BLaER1 treated with 17β-estradiol and CSF1 and Interleukin-3, amounts not matched to agents 10 nM and 100 nM (cell line): ENCODE measurements around the gene KNL1.

Source experiments
- H3K27ac ChIP-seq, 11 experiments: shearing (Covaris generic); formaldehyde crosslinking; 2 replicates each; pipeline ENCODE4 v1.8.1; 2022
- H3K27me3 ChIP-seq, 11 experiments: shearing (Covaris generic); formaldehyde crosslinking; 2 replicates each; pipeline ENCODE4 v1.8.1; 2022
- H3K36me3 ChIP-seq, 11 experiments: shearing (Covaris generic); formaldehyde crosslinking; 2 replicates each; pipeline ENCODE4 v1.8.1; 2022
- H3K4me1 ChIP-seq, 10 experiments: shearing (Covaris generic); formaldehyde crosslinking; 2 replicates each; pipeline ENCODE4 v1.8.1; 2022
- H3K4me2 ChIP-seq, 11 experiments: shearing (Covaris generic); formaldehyde crosslinking; 2 replicates each; pipeline ENCODE4 v1.8.1; 2022
- H3K4me3 ChIP-seq, 10 experiments: shearing (Covaris generic); formaldehyde crosslinking; 2 replicates each; pipeline ENCODE4 v1.8.1; 2022
- H3K9ac ChIP-seq, 11 experiments: shearing (Covaris generic); formaldehyde crosslinking; 2 replicates each; pipeline ENCODE4 v1.8.1; 2022
- H3K9me3 ChIP-seq, 11 experiments: shearing (Covaris generic); formaldehyde crosslinking; replicated peaks in 1 of 11; 2 replicates each; pipeline ENCODE4 v1.8.1; 2022
- H4K20me1 ChIP-seq, 11 experiments: shearing (Covaris generic); formaldehyde crosslinking; 2 replicates each; pipeline ENCODE4 v1.8.1; 2022
- Cebpa-rat ChIP-seq, 11 experiments: shearing (Covaris generic); IDR thresholded peaks; 2 replicates each; pipeline ENCODE4 v1.8.1; 2022

KNL1 gene

GRCh38 chr15:40594429-40594836 lies 384 bp downstream of the KNL1 start:
- Histone ChIP-seq H3K9me3 (no peaks in the 10 kb centered on the region), H3K9ac (peak overlapping the region; percentile 84 to 97 (median 91)), H4K20me1 (peaks cover 0 to 4% (median 0%) of the 10 kb centered on the region in 11 experiments; a peak in 2 of 22 replicates), H3K27ac (peak overlapping the region in 10 of 11 experiments; percentile 88 to 99 (median 92); a peak in 20 of 22 replicates), H3K4me2 (peak overlapping the region; percentile 74 to 94 (median 87)), H3K4me1 (peaks cover 10 to 37% (median 31%) of the 10 kb centered on the region in 10 experiments), H3K36me3 (peaks cover 0 to 17% (median 5%) of the 10 kb centered on the region in 11 experiments; a peak in 7 of 22 replicates), H3K4me3 (peak overlapping the region; percentile 59 to 94 (median 83)), H3K27me3 (no peaks in the 10 kb centered on the region)
- TF ChIP-seq Cebpa-rat (IDR thresholded peaks at IDR 0.05): no peak

- peak overlapping the region; percentile 59 to 94 (median 83) for H3K4me3 ChIP-seq
- no peaks in the 10 kb centered on the region for H3K27me3 ChIP-seq
- peaks cover 10 to 33% (median 28%) of the 10 kb centered on the region in 10 experiments for H3K4me1 ChIP-seq
- peaks cover 0 to 18% (median 11%) of the 10 kb centered on the region in 11 experiments; a peak in 8 of 22 replicates for H3K36me3 ChIP-seq
- H3K4me2 ChIP-seq: peak overlapping the region; percentile 74 to 94 (median 87)
- peaks cover 0 to 4% (median 0%) of the 10 kb centered on the region in 11 experiments; a peak in 2 of 22 replicates for H4K20me1 ChIP-seq
- TF ChIP-seq Cebpa-rat (IDR thresholded peaks at IDR 0.05): no peak
- H3K9ac ChIP-seq: peak overlapping the region; percentile 84 to 97 (median 91); a peak in 21 of 22 replicates
- H3K9me3 ChIP-seq: no peaks in the 10 kb centered on the region
- H3K27ac ChIP-seq: peak overlapping the region in 10 of 11 experiments; percentile 88 to 99 (median 92); a peak in 14 of 22 replicates
Observed at GRCh38 chr15:40595219-40595618, 1.2 kb downstream of the KNL1 start.

DNA sequence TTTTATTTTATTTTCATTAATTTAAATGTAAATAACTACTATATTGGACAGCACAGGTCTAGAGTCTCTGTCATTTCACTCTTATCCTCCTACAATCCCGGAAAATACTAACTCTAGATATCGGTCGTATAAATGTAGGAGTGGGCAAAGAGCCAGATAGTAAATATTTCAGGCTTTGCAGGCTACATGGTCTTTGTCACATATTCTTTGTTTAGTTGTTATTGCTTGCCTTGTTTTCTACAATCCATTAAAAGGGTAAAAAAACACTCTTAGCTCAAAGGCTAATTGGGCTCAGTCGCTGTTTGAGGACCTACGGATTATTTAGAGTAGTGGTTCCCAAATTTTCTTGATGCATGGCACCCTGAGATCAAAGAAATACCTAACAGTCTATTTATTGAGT lies 1.7 kb downstream of the KNL1 start:
- peaks cover 0 to 4% (median 0%) of the 10 kb centered on the region in 11 experiments; a peak in 2 of 22 replicates for H4K20me1 ChIP-seq
- peak overlapping the region; percentile 74 to 94 (median 87); a peak in 21 of 22 replicates for H3K4me2 ChIP-seq
- H3K9me3 ChIP-seq: peaks cover 0 to 4% (median 1%) of the 10 kb centered on the region in 11 experiments; a peak in 8 of 22 replicates
- no peak for TF ChIP-seq Cebpa-rat (IDR thresholded peaks at IDR 0.05)
- no peak overlapping the region for H3K27ac ChIP-seq
- no peaks in the 10 kb centered on the region for H3K27me3 ChIP-seq
- peaks cover 0 to 22% (median 11%) of the 10 kb centered on the region in 11 experiments; a peak in 11 of 22 replicates for H3K36me3 ChIP-seq
- H3K4me3 ChIP-seq: peak overlapping the region in 9 of 10 experiments; percentile 72 to 94 (median 83); a peak in 10 of 20 replicates
- H3K4me1 ChIP-seq: peaks cover 10 to 29% (median 24%) of the 10 kb centered on the region in 10 experiments
- peak overlapping the region in 5 of 11 experiments; percentile 89 to 97 (median 92); a peak in 7 of 22 replicates for H3K9ac ChIP-seq

DNA sequence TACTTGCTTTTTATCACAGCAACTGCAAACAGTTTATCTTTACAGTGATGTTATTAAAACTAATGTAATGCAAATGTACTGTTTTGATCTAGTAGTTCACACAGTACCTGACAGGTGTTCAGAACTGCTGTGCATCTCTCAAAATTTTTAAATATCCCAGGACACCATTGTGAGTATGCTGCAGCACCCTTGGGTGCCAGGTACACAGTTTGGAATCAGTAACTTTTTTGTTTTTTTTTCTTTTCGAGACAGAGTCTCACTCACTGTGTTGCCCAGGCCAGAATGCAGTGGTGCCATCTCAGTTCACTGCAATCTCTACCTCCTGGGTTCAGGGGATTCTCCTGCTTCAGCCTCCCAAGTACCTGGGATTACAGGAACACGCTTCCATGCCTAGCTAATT lies 3.0 kb downstream of the KNL1 start:
- H4K20me1 ChIP-seq: peaks cover 0 to 4% (median 0%) of the 10 kb centered on the region in 11 experiments; a peak in 2 of 22 replicates
- H3K9ac ChIP-seq: no peak overlapping the region
- H3K4me2 ChIP-seq: 0 out of 22 replicates have a peak overlapping the region, but pooled peaks of 1 of the 11 experiments have one; percentile 74
- no peak overlapping the region for H3K27ac ChIP-seq
- no peak for TF ChIP-seq Cebpa-rat (IDR thresholded peaks at IDR 0.05)
- H3K4me3 ChIP-seq: no peak overlapping the region
- H3K27me3 ChIP-seq: no peaks in the 10 kb centered on the region
- peaks cover 0 to 9% (median 7%) of the 10 kb centered on the region in 11 experiments; a peak in 11 of 22 replicates for H3K9me3 ChIP-seq
- H3K36me3 ChIP-seq: peaks cover 0 to 29% (median 16%) of the 10 kb centered on the region in 11 experiments; a peak in 11 of 22 replicates
- H3K4me1 ChIP-seq: peaks cover 10 to 21% (median 17%) of the 10 kb centered on the region in 10 experiments

DNA sequence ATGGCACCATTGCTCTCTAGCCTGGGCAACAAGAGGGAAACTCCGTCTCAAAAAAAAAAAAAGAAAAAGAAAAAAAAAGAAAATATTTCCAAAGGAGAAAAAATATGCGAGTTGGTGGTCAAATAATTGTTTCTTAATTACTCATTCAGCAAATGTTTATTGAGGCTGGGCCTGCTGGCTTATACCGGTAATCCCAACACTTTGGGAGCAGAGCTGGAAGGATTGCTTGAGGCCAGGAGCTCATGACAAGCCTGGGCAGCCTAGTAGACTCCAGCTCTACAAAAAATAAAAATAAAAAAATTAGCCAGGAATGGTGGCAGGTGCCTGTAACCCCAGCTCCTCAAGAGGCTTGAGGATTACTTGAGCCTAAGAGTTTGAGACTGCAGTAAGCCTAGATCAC lies 4.1 kb downstream of the KNL1 start:
- Histone ChIP-seq H3K27ac (no peak overlapping the region), H3K27me3 (no peaks in the 10 kb centered on the region), H4K20me1 (peaks cover 0 to 4% (median 0%) of the 10 kb centered on the region in 11 experiments; a peak in 2 of 22 replicates), H3K4me3 (no peak overlapping the region), H3K36me3 (peaks cover 0 to 39% (median 21%) of the 10 kb centered on the region in 11 experiments; a peak in 12 of 22 replicates), H3K4me2 (no peak overlapping the region), H3K9ac (no peak overlapping the region), H3K4me1 (peaks cover 10 to 21% (median 17%) of the 10 kb centered on the region in 10 experiments), H3K9me3 (peaks cover 0 to 9% (median 7%) of the 10 kb centered on the region in 11 experiments; a peak in 11 of 22 replicates)
- no peak for TF ChIP-seq Cebpa-rat (IDR thresholded peaks at IDR 0.05)

DNA sequence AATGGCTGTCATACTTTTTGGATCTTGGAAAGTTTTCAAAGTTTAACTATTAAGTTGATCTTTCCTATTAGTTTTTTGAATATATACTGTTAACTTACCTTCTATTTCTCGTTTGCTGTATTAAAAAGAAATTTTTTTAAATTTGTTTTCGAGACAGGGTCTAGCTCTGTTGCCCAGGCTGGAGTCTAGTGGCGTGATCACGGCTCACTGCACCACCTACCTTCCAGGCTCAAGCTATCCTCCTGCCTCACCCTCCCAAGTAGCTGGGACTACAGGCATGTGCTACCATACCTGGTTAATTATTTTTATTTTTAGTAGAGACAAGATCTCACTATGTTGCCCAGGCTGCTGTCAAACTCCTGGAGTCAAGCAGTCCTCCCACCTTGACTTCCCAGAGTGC lies 4.6 kb downstream of the KNL1 start:
- no peak for TF ChIP-seq Cebpa-rat (IDR thresholded peaks at IDR 0.05)

DNA sequence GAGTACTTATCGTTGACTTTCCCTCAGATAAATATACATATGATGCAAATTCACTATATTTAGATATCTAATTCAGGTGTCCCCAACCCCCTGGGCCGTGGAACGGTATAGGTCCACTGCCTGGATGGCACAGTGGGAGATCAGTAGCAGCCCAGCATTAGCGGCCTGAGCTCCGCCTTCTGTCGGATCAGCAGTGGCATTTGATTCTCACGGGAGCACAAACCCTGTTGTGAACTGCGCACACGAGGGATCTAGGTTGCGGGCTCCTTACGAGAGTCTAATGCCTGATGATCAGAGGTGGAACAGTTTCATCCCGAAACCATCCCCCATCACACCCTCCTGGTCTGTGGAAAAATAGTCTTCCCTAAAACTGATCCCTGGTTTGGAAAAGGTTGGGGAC lies 6.9 kb downstream of the KNL1 start:
- Histone ChIP-seq H3K4me2 (no peak overlapping the region), H3K4me3 (no peak overlapping the region), H3K36me3 (peaks cover 0 to 68% (median 44%) of the 10 kb centered on the region in 11 experiments; a peak in 17 of 22 replicates), H3K27ac (no peak overlapping the region), H3K9me3 (peaks cover 0 to 9% (median 7%) of the 10 kb centered on the region in 11 experiments; a peak in 11 of 22 replicates), H3K4me1 (peaks cover 0 to 10% (median 6%) of the 10 kb centered on the region in 10 experiments; a peak in 16 of 20 replicates), H3K9ac (no peak overlapping the region), H4K20me1 (peaks cover 0 to 5% (median 0%) of the 10 kb centered on the region in 11 experiments; a peak in 4 of 22 replicates), H3K27me3 (no peaks in the 10 kb centered on the region)
- TF ChIP-seq Cebpa-rat (IDR thresholded peaks at IDR 0.05): no peak

More for the DNA sequence above, 4.6 kb downstream of the KNL1 start:
- Histone ChIP-seq H3K4me2 (no peak overlapping the region), H3K27ac (no peak overlapping the region), H3K4me1 (peaks cover 10 to 21% (median 16%) of the 10 kb centered on the region in 10 experiments), H3K27me3 (no peaks in the 10 kb centered on the region), H3K36me3 (peaks cover 0 to 45% (median 26%) of the 10 kb centered on the region in 11 experiments; a peak in 17 of 22 replicates), H3K9me3 (peaks cover 0 to 9% (median 7%) of the 10 kb centered on the region in 11 experiments; a peak in 11 of 22 replicates), H4K20me1 (peaks cover 0 to 4% (median 0%) of the 10 kb centered on the region in 11 experiments; a peak in 4 of 22 replicates), H3K4me3 (no peak overlapping the region), H3K9ac (no peak overlapping the region)

GRCh38 chr15:40603935-40604334 lies 9.9 kb downstream of the KNL1 start:
- Histone ChIP-seq H3K27me3 (no peaks in the 10 kb centered on the region), H3K9ac (no peak overlapping the region), H3K36me3 (peaks cover 0 to 94% (median 69%) of the 10 kb centered on the region in 11 experiments; a peak in 19 of 22 replicates), H3K4me3 (no peak overlapping the region), H3K4me2 (no peak overlapping the region), H3K27ac (no peak overlapping the region), H4K20me1 (peaks cover 0 to 5% (median 0%) of the 10 kb centered on the region in 11 experiments; a peak in 4 of 22 replicates), H3K4me1 (no peaks in the 10 kb centered on the region; a peak in 1 of 20 replicates), H3K9me3 (peaks cover 0 to 9% (median 7%) of the 10 kb centered on the region in 11 experiments; a peak in 11 of 22 replicates)
- no peak for TF ChIP-seq Cebpa-rat (IDR thresholded peaks at IDR 0.05)

- Histone ChIP-seq H3K36me3 (peaks cover 0 to 97% (median 88%) of the 10 kb centered on the region in 11 experiments; a peak in 19 of 22 replicates), H3K9ac (no peak overlapping the region), H4K20me1 (no peaks in the 10 kb centered on the region), H3K9me3 (no peaks in the 10 kb centered on the region), H3K27ac (no peak overlapping the region), H3K4me1 (peaks cover 0 to 15% (median 3%) of the 10 kb centered on the region in 10 experiments; a peak in 10 of 20 replicates), H3K27me3 (no peaks in the 10 kb centered on the region), H3K4me2 (no peak overlapping the region), H3K4me3 (no peak overlapping the region)
- no peak for TF ChIP-seq Cebpa-rat (IDR thresholded peaks at IDR 0.05)
Observed at GRCh38 chr15:40613080-40613479, 19.0 kb downstream of the KNL1 start.
